Fibroblast of skin of back (primary cell): ENCODE results near the gene ANXA11. TPM values are rescaled to one million over a fixed set of nuclear protein-coding genes. Genes with fewer than 3 reads are reported as not detected.
"Not testable (repeated sequence)": the region's sequence is repeated elsewhere in the genome, so short reads cannot be mapped to it uniquely, and the experiment has no call there.

Source experiments
- DNase-seq: peaks from one replicate; pipeline ENCODE4 v3.0.0-alpha.2; 2013
- polyA plus RNA-seq, 2 experiments: library from polyadenylated mRNA; unstranded; fragments of 120-200 nt; gene quantifications; one replicate each; pipeline ENCODE4 v1.2.1, GENCODE V29; 2013; ENCODE audit not compliant: insufficient read length in 2 of 2

ANXA11 gene
- 231 TPM for polyA plus RNA-seq (2013, experiment 1 of 2; ENCODE audit: insufficient read length)
- polyA plus RNA-seq (2013, experiment 2 of 2; ENCODE audit: insufficient read length) = 224 TPM

GRCh38 chr10:80205477-80206276 is at the start of gene ANXA11:
Gene ANXA11, minus strand, starts transcription at chr10:80205537. Its CDS starts 32,676 bp downstream, at chr10:80172861.
- peak; percentile 78 for DNase-seq

DNA sequence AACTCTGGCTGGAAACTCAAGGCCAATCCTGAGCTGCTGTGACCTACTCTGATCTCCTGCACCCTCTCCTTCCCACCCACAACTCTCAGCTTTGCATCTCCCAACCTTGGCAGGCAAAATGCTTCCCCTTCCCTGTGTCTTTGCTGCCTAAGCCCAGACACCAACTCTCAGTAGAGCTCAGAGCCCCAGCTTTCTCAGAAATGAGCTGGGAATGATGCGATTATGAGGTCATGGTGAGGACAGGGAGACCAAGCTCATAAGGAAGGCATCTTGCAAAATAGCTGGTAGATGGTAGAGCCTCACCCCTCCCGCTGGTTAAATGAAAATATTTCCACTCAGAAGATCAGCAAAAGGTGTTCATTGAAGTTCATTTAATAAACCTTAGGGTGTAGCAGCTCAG is 49.4 kb upstream of the ANXA11 start:
- DNase-seq = not testable (repeated sequence)

DNA sequence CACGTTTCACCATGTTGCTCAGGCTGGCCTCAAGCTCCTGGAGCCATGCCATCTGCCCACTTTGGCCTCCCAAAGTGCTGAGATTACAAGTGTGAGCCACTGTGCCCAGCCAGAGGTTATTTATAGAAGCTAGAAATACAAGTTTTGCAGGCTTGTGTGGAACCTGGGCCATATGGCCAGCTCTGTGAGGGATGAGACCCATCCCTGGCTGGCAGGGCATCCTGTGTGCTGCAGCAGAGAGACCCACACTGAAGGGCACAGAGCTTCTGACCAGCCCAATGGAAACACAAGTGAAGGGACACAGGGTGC is 48.6 kb upstream of the ANXA11 start:
- DNase-seq = not testable (repeated sequence)

GRCh38 chr10:80253266-80253962 is 48.1 kb upstream of the ANXA11 start:
- no peak for DNase-seq

DNA sequence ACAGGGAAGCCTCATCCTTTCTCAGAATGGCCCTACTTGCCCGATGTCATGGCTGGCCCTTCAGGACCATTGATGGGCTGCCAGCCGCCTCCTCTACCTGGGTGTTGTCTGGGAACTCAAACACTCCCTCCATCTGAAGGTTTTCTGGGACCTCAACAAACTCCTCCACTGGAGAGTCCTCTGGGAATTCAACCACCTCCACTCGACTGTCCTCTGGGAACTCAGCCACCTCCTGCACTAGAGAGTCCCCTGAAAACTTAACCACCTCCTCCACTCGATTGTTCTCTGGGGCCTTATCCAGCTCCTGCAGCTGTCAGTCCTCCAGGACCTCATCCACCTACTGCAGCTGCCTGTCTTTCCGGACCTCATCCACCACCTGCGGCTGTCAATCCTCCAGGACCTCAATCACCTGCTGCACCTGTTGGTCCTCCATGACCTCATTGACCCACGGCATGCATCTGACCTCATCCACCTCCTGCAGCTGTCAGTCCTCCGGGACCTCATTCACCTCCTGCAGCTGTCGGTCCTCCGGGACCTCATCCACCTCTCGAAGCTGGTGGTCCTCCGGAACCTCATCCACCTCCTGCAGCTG is 47.1 kb upstream of the ANXA11 start:
- no peak for DNase-seq

DNA sequence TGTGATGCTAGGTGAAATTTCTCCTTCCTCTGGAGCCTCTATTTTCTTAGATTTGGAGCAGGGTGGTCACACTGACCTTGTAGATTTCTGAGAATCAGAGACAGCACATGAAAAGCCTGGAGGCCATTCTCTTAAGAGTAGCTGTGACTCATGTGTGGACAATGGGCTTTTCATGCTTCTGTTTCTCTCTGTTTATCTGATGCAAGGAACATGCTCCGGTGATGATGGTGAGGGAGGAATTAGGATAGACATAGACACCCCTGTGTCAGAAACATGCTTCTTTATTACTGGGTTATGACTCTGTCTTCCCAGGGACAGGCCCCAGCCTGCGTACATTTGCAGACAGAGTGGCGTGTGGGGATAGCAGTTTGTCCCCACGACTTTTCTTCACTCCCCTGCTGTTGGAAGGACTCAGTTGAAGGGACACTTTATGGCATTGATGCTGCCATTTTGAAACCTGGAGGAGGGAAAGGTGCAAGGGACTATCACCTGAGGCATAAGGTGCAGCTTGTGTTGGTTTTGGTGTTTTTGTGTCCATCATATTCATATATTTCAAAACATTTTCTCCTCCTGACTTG is 46.5 kb upstream of the ANXA11 start:
- DNase-seq = not testable (repeated sequence)

DNA sequence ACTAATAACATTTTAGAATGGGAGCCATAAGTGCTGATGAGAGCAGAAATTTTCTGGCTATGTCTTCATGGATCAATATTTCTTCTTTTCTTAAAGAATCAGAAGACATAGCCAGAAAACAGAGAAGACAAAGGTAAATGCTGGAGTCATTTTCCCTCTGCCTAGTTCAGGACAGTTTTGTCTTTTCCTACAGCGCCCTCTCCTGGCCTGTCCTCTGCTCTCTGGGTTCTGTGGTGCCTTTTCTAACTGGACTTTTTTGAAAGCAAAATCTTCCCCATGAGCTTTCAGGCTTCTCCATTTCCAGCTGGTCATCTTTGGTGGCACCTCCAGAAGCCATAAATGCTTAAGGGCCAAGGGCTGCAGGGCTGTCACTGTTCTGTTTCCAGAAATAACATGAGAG is 45.1 kb upstream of the ANXA11 start:
- DNase-seq = not testable (repeated sequence)

- not testable (repeated sequence) for DNase-seq
Observed at GRCh38 chr10:80249906-80250305, 44.6 kb upstream of the ANXA11 start.

DNA sequence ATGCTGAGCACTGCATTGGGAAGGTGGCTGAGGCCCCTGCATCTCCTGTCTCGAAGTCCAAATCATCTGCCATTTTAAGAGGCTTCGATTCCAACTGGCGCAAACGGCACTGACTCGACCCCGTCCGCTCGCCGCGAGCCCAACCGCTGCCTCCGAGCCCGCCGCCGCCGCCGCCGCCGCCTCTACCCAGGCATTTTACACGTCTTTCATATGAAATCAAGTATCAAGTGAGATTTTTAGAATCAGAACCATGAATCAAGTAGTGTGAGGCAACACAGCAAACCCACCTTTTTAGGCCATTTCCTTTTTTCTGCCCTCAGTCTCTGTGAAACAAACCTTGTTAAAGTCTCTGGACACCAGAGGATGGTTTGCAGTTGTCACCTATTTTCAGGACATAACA is 42.3 kb upstream of the ANXA11 start:
- DNase-seq = not testable (repeated sequence)

- peak; percentile 53 for DNase-seq
Observed at GRCh38 chr10:80244371-80244770, 39.0 kb upstream of the ANXA11 start.

- DNase-seq = not testable (repeated sequence)
Observed at GRCh38 chr10:80242341-80242740, 37.0 kb upstream of the ANXA11 start.

DNA sequence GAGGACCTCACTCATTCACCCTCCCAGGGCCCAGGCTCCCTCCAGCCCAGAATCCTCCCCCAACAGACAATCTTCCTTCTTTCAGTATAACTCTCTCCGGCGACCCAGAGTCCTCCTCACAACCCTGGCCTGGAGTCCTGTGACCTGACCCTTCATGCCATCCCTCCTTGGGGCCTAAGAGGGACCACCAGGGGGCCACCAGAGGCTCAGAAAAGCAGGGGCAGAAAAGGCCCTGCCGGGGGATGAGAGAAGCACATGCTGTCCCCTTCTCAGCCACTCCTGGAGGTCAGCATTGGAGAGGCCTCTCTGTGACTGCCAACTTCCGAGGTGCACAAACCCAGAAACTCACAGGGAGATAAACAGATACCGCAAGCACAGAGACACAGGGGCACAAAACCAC is 31.1 kb upstream of the ANXA11 start:
- DNase-seq = not testable (repeated sequence)

- DNase-seq = not testable (repeated sequence)
Observed at GRCh38 chr10:80234331-80235235, 29.2 kb upstream of the ANXA11 start.

GRCh38 chr10:80233871-80234270 is 28.5 kb upstream of the ANXA11 start:
- not testable (repeated sequence) for DNase-seq

DNA sequence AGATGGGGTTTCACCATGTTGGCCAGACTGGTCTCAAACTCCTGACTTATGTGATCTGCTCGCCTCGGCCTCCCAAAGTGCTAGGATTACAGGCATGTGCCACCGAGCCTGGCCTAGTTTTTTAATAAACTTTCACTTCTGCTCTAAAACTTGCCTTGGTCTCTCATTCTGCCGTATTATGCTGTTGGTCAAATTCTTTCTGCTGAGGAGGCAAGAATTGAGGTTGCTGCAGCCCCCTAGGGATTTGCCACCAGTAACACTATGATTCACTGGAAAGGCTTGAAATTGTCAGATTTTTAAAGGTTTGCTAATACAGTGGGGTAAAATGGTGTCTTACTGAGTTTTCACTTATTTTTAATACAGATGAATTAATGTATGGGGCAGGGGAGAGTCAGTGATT is 21.4 kb upstream of the ANXA11 start:
- peak; percentile 73 for DNase-seq

DNA sequence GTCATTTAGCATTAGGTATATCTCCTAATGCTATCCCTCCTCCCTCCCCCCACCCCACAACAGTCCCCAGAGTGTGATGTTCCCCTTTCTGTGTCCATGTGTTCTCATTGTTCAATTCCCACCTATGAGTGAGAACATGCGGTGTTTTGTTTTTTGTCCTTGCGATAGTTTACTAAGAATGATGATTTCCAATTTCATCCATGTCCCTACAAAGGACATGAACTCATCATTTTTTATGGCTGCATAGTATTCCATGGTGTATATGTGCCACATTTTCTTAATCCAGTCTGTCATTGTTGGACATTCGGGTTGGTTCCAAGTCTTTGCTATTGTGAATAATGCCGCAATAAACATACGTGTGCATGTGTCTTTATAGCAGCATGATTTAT is 17.7 kb upstream of the ANXA11 start:
- not testable (repeated sequence) for DNase-seq

DNA sequence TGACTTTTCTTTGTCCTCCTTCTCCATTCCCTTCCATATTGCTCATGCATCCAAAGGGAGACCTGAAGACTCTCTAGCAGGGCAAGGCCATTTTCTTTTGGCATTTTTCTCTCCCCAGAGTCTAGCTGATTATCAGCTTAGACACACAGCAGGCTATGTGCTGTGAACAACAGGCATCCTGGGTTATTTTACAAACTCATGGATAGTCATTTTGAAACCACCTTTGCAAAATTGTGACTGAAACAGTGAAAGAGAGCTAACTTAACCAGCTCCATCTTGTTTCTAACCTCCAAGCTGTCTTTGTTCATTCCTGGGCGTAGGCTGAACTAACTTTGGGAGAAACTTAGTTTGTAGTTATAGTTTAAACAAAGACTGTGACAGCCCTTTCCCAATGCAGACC is 13.5 kb upstream of the ANXA11 start:
- DNase-seq = not testable (repeated sequence)

GRCh38 chr10:80214368-80214982 is 9.1 kb upstream of the ANXA11 start:
- DNase-seq = not testable (repeated sequence)

GRCh38 chr10:80212535-80213115 is 7.3 kb upstream of the ANXA11 start:
- not testable (repeated sequence) for DNase-seq

DNA sequence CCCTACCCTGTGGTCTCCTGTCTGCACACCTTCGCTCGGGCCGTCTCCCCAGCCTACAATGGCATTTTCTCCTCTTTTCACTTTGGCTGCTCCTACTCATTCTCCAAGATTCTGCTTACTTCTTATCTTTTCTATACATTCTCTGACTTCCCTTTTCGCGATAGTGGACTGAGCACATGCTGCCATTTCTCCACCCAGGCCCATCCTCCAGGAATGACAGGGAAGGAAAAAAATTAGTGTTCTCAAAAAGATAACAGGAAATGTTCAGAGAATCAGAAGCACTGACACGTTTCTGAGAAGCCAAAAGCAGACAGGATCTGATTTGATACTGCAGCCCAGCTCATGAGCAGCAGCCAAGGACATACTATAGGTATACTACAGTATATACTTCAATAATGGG is 6.4 kb upstream of the ANXA11 start:
- DNase-seq = no peak

- DNase-seq = no peak
Observed at GRCh38 chr10:80210259-80210658, 4.9 kb upstream of the ANXA11 start.
